Right lobe of liver (tissue), 4 donors: Measurements from ENCODE around the gene APOM.

ENCODE experiments used
- CTCF ChIP-seq, 4 donors: fragments of 200-600 bp in 3 of 4; fragments of 450-650 bp in 1 of 4; IDR thresholded peaks; one replicate each; pipeline versions ENCODE4 v1.5.1 to v1.8.0; 2016 to 2022; ENCODE audit warnings: antibody characterized with exemption in 4 of 4, mild to moderate bottlenecking in 2 of 4
- POLR2A ChIP-seq: fragments of 450-650 bp; IDR thresholded peaks from one replicate; pipeline ENCODE4 v1.6.1; 2017; ENCODE audit warnings: antibody characterized with exemption, mild to moderate bottlenecking
- donor health status: DM: no; HTN: no; CAD: no.
- donor health status: DM: no; HTN: no; CAD: no.
- donor health status: DM: no; HTN: yes; CAD: no.

GRCh38 chr6:31687321-31687720 is 31.6 kb downstream of the APOM start:
- TF ChIP-seq CTCF (IDR thresholded peaks at IDR 0.05), result no peak
- no peak for TF ChIP-seq POLR2A
